K562 (cell line): ENCODE results near the gene ZNF668. TPM values are rescaled to one million over a fixed set of nuclear protein-coding genes. Genes with fewer than 3 reads are reported as not detected.
A peak's percentile ranks its signal among the peaks of the same experiment; 100 is the strongest.

Source experiments
- ATF1 ChIP-seq, 2 experiments: fragments of 450-650 bp in 1 of 2; IDR thresholded peaks; 2 replicates each; pipeline ENCODE4 v1.6.1; 2016; ENCODE audit warnings: missing compliant biosample characterization in 1 of 2, missing genetic modification characterization in 1 of 2
- BHLHE40 ChIP-seq: IDR thresholded peaks from 2 replicates; pipeline ENCODE4 v1.6.1; 2011; ENCODE audit warnings: low read length, improper control_type of control experiment
- CTCF ChIP-seq, 3 experiments: IDR thresholded peaks in 2 of 3; conservative IDR thresholded peaks in 1 of 3; 2 replicates each; pipeline ENCODE4 v1.5.1; 2011 to 2012; ENCODE audit warnings: low read length in 3 of 3, mild to moderate bottlenecking in 3 of 3, control low read depth in 2 of 3, improper control_type of control experiment in 1 of 3, inconsistent platforms in 1 of 3, low read depth in 1 of 3, mixed read lengths in 1 of 3, moderate library complexity in 1 of 3; ENCODE audit not compliant: insufficient read depth in 2 of 3
- DMBX1 ChIP-seq: fragments of 250-450 bp; sonication (Bioruptor Pico); IDR thresholded peaks from 2 replicates; pipeline ENCODE4 v1.8.0; 2022; ENCODE audit warnings: inconsistent platforms, mild to moderate bottlenecking, moderate library complexity, borderline replicate concordance
- FOXK2 ChIP-seq, 2 experiments: fragments of 450-650 bp; IDR thresholded peaks in 1 of 2; conservative IDR thresholded peaks in 1 of 2; 2 replicates each; pipeline ENCODE4 v1.6.1; 2016; ENCODE audit warnings: low read depth in 2 of 2, mild to moderate bottlenecking in 1 of 2
- GATAD2B ChIP-seq: fragments of 450-650 bp; IDR thresholded peaks from 2 replicates; pipeline ENCODE4 v1.6.1; 2017; ENCODE audit warnings: mild to moderate bottlenecking, borderline replicate concordance
- NONO ChIP-seq, 2 experiments: fragments of 200-400 bp in 1 of 2; fragments of 450-650 bp in 1 of 2; formaldehyde crosslinking in 1 of 2; IDR thresholded peaks; 2 replicates each; pipeline ENCODE4 v1.6.1; 2017; ENCODE audit warnings: low read depth in 2 of 2, mild to moderate bottlenecking in 2 of 2, moderate library complexity in 2 of 2, low read length in 1 of 2
- NR2C2 ChIP-seq, 2 experiments: fragments of 200-800 bp in 1 of 2; sonication (Bioruptor generic) in 1 of 2; sonication (generic) in 1 of 2; formaldehyde crosslinking in 1 of 2; IDR thresholded peaks; 2 replicates each; pipeline versions ENCODE4 v1.6.1 to v1.8.0; 2016 to 2022; ENCODE audit warnings: mild to moderate bottlenecking in 1 of 2, missing compliant biosample characterization in 1 of 2, missing genetic modification characterization in 1 of 2, missing genetic modification reagents in 1 of 2
- POLR2G ChIP-seq: fragments of 200-400 bp; formaldehyde crosslinking; IDR thresholded peaks from 2 replicates; pipeline ENCODE4 v1.6.1; 2017; ENCODE audit warnings: low read depth, mild to moderate bottlenecking, antibody characterized with exemption, low read length, moderate library complexity
- POLR3G ChIP-seq: IDR thresholded peaks from 2 replicates; pipeline ENCODE4 v1.6.1; 2011; ENCODE audit not compliant: insufficient read length, insufficient replicate concordance; ENCODE audit errors: extremely low read depth
- RAD21 ChIP-seq, 2 experiments: fragments of 250-450 bp in 1 of 2; fragments of 450-650 bp in 1 of 2; sonication (Bioruptor Pico) in 1 of 2; formaldehyde crosslinking in 1 of 2; IDR thresholded peaks in 1 of 2; conservative IDR thresholded peaks in 1 of 2; 2 replicates each; pipeline versions ENCODE4 v1.4.0 to v1.8.0; 2020 to 2022; ENCODE audit warnings: mild to moderate bottlenecking in 2 of 2, moderate library complexity in 1 of 2
- RNF2 ChIP-seq: sonication (generic); IDR thresholded peaks from 2 replicates; pipeline ENCODE4 v1.6.1; 2016
- SMAD4 ChIP-seq: fragments of 250-450 bp; sonication (Bioruptor Pico); conservative IDR thresholded peaks from 2 replicates; pipeline ENCODE4 v1.8.0; 2021; ENCODE audit warnings: inconsistent platforms, mild to moderate bottlenecking, moderate library complexity
- SMARCA4 ChIP-seq: fragments of 450-650 bp; IDR thresholded peaks from 2 replicates; pipeline ENCODE4 v1.6.1; 2016
- SMC3 ChIP-seq: conservative IDR thresholded peaks from 2 replicates; pipeline ENCODE4 v1.6.1; 2011; ENCODE audit warnings: low read depth, low read length, improper control_type of control experiment; ENCODE audit not compliant: insufficient read depth
- SRSF9 ChIP-seq: fragments of 200-400 bp; formaldehyde crosslinking; IDR thresholded peaks from 2 replicates; pipeline ENCODE4 v1.6.1; 2017; ENCODE audit warnings: low read depth, low read length, borderline replicate concordance
- U2AF2 ChIP-seq: fragments of 200-400 bp; formaldehyde crosslinking; optimal IDR thresholded peaks from 2 replicates; pipeline ENCODE3; 2017; ENCODE audit warnings: low read depth, mild to moderate bottlenecking, low read length
- ZBED1 ChIP-seq: IDR thresholded peaks from 2 replicates; pipeline ENCODE4 v1.6.1; 2014
- ZNF143 ChIP-seq: sonication (generic); formaldehyde crosslinking; IDR thresholded peaks from 2 replicates; pipeline ENCODE4 v1.9.0; 2022; ENCODE audit warnings: mild to moderate bottlenecking, missing genetic modification reagents
- polyA plus RNA-seq, 8 experiments: library from polyadenylated mRNA; depleted of rRNA in 4 of 8; stranded (reverse) in 5 of 8; unstranded in 3 of 8; fragments of >200 nt; fragmentation: Nextera tagmentation in 2 of 8; fragmentation: Illumina TruSeq in 1 of 8; extraction: Ambion mirVana in 2 of 8; extraction: Trizol in 1 of 8; gene quantifications; 2 replicates each; pipeline versions ENCODE4 v1.2.1 to v1.2.3, GENCODE V29; 2011 to 2014; ENCODE audit warnings: inconsistent platforms in 1 of 8, missing spikeins in 1 of 8
- total RNA-seq, 7 experiments: library from RNA; depleted of rRNA in 6 of 7; stranded (reverse); fragments of >200 nt in 6 of 7; fragmentation: Illumina TruSeq in 2 of 7; extraction: Trizol in 2 of 7; gene quantifications; 2 replicates each; pipeline versions ENCODE4 v1.2.1 to v1.2.3, GENCODE V29; 2011 to 2021; ENCODE audit warnings: low replicate concordance in 1 of 7
- TF ChIP-seq, protein P1 (sequence below): fragments of 450-650 bp; IDR thresholded peaks from 2 replicates; pipeline ENCODE4 v1.6.1; 2014; ENCODE audit warnings: low read depth, mild to moderate bottlenecking, moderate library complexity, borderline replicate concordance
- TF ChIP-seq, protein P2 (sequence below): fragments of 450-650 bp; formaldehyde crosslinking; IDR thresholded peaks from 2 replicates; pipeline ENCODE4 v1.4.0; 2022; ENCODE audit warnings: missing genetic modification characterization
- TF ChIP-seq, protein P3 (sequence below): fragments of 250-450 bp; sonication (Bioruptor Pico); IDR thresholded peaks from 2 replicates; pipeline ENCODE4 v1.8.0; 2021; ENCODE audit warnings: borderline replicate concordance, mild to moderate bottlenecking, moderate library complexity; ENCODE audit not compliant: poor library complexity, severe bottlenecking

The ZNF668 gene
- total and polyA plus RNA-seq, 9 of the 15 experiments (the other 6 are each of a cell fraction or from before 2014, with no cell fraction given) = 0.04 to 15.3 (median 3.8) TPM; not detected in 1

- TF ChIP-seq CTCF (IDR thresholded peaks at IDR 0.05 in 2 of 3, conservative IDR thresholded peaks at IDR 0.05 in 1 of 3; ENCODE audit: insufficient read depth in 2 of 3, low read depth in 1 of 3, low read length in 3 of 3) (peak; percentile 83 to 86 (median 84)), SMARCA4 (no peak), DMBX1 (CRISPR knock-in tag) (peak; percentile 70), U2AF2 (no peak), RNF2 (peak; percentile 78; the same call in 1 of the 2 replicates), SRSF9 (no peak), POLR2G (peak; percentile 84), SMC3 (peak; percentile 58), ZNF143 (CRISPR knock-in tag) (no peak), SMAD4 (CRISPR knock-in tag) (peak; percentile 97), GATAD2B (peak; percentile 90; the same call in 1 of the 2 replicates), POLR3G (no peak), NONO (IDR thresholded peaks at IDR 0.05; ENCODE audit: low read depth in 2 of 2, low read length in 1 of 2) (peak in 1 of 2 experiments; percentile 85; a peak in 2 of 4 replicates), RAD21 (CRISPR knock-in tag; conservative IDR thresholded peaks at IDR 0.05 in 1 of 2, IDR thresholded peaks at IDR 0.05 in 1 of 2) (peak; percentile 38 to 47; a peak in 3 of 4 replicates), BHLHE40 (peak; percentile 95), FOXK2 (conservative IDR thresholded peaks at IDR 0.05 in 1 of 2, IDR thresholded peaks at IDR 0.05 in 1 of 2; ENCODE audit: low read depth in 2 of 2) (peak; percentile 46 to 60; a peak in 3 of 4 replicates), NR2C2 (CRISPR knock-in tag; IDR thresholded peaks at IDR 0.05) (0 out of 2 replicates have a peak, but pooled peaks have one; percentile 26), NR2C2 (tag; IDR thresholded peaks at IDR 0.05) (peak; percentile 70), ATF1 (CRISPR knock-in tag; IDR thresholded peaks at IDR 0.05) (no peak), ATF1 (tag; IDR thresholded peaks at IDR 0.05) (0 out of 2 replicates have a peak, but pooled peaks have one; percentile 46), ZBED1 (no peak)
- TF ChIP-seq, protein P1, sequence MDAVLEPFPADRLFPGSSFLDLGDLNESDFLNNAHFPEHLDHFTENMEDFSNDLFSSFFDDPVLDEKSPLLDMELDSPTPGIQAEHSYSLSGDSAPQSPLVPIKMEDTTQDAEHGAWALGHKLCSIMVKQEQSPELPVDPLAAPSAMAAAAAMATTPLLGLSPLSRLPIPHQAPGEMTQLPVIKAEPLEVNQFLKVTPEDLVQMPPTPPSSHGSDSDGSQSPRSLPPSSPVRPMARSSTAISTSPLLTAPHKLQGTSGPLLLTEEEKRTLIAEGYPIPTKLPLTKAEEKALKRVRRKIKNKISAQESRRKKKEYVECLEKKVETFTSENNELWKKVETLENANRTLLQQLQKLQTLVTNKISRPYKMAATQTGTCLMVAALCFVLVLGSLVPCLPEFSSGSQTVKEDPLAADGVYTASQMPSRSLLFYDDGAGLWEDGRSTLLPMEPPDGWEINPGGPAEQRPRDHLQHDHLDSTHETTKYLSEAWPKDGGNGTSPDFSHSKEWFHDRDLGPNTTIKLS = peak; percentile 49; the same call in 1 of the 2 replicates
- TF ChIP-seq, protein P2, sequence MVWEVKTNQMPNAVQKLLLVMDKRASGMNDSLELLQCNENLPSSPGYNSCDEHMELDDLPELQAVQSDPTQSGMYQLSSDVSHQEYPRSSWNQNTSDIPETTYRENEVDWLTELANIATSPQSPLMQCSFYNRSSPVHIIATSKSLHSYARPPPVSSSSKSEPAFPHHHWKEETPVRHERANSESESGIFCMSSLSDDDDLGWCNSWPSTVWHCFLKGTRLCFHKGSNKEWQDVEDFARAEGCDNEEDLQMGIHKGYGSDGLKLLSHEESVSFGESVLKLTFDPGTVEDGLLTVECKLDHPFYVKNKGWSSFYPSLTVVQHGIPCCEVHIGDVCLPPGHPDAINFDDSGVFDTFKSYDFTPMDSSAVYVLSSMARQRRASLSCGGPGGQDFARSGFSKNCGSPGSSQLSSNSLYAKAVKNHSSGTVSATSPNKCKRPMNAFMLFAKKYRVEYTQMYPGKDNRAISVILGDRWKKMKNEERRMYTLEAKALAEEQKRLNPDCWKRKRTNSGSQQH (CRISPR knock-in tag) = no peak
- TF ChIP-seq, protein P3, sequence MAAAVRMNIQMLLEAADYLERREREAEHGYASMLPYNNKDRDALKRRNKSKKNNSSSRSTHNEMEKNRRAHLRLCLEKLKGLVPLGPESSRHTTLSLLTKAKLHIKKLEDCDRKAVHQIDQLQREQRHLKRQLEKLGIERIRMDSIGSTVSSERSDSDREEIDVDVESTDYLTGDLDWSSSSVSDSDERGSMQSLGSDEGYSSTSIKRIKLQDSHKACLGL (CRISPR knock-in tag) = no peak
Observed at GRCh38 chr16:31105677-31106213, 31.7 kb upstream of the ZNF668 start (continued).
